Gastrocnemius medialis (tissue), 4 donors: Measurements from ENCODE around the gene PIKFYVE. TPM values are rescaled to one million over a fixed set of nuclear protein-coding genes. Genes with fewer than 3 reads are reported as not detected.
A peak's percentile ranks its signal among the peaks of the same experiment; 100 is the strongest.

Experiments
- ATAC-seq, 2 donors: fragments of 150-250 bp; one replicate each; pipeline ENCODE4 v1.9.1; 2016
- DNase-seq, 2 donors: peaks; one replicate each; pipeline ENCODE4 v3.0.0-alpha.2; 2019
- H3K27ac ChIP-seq, 4 donors: fragments of 200-600 bp; sonication (generic); 1 replicate in 1 of 4; 2 replicates in 3 of 4; pipeline ENCODE4 v1.5.1; 2016 to 2018; ENCODE audit warnings: mild to moderate bottlenecking in 2 of 4, moderate library complexity in 1 of 4
- H3K27me3 ChIP-seq, 3 donors: fragments of 200-600 bp; sonication (generic) in 2 of 3; 1 replicate in 1 of 3; 2 replicates in 2 of 3; pipeline versions ENCODE4 v1.5.1 to v1.6.0; 2016 to 2019; ENCODE audit warnings: mild to moderate bottlenecking in 1 of 3, moderate library complexity in 1 of 3
- H3K36me3 ChIP-seq, 2 donors: fragments of 200-600 bp; sonication (generic) in 1 of 2; one replicate each; pipeline ENCODE4 v1.5.1; 2017 to 2018
- H3K4me1 ChIP-seq, 2 donors: fragments of 200-600 bp; sonication (generic) in 1 of 2; one replicate each; pipeline ENCODE4 v1.5.1; 2016 to 2017; ENCODE audit warnings: mild to moderate bottlenecking in 2 of 2
- H3K4me3 ChIP-seq, 4 donors: fragments of 200-600 bp; sonication (generic) in 3 of 4; 1 replicate in 1 of 4; 2 replicates in 3 of 4; pipeline ENCODE4 v1.5.1; 2016 to 2019; ENCODE audit warnings: mild to moderate bottlenecking in 2 of 4
- H3K9me3 ChIP-seq, 3 donors: fragments of 200-600 bp; sonication (generic) in 2 of 3; 1 replicate in 1 of 3; 2 replicates in 2 of 3; pipeline ENCODE4 v1.5.1; 2016 to 2019
- POLR2A ChIP-seq, 2 donors: fragments of 450-650 bp; IDR thresholded peaks; one replicate each; pipeline ENCODE4 v1.6.1; 2017; ENCODE audit warnings: antibody characterized with exemption in 2 of 2, mild to moderate bottlenecking in 2 of 2, moderate library complexity in 2 of 2
- in situ Hi-C, 4 donors: fragments of 200-750 bp; cut with MboI; loops; one replicate each; pipeline versions ENCODE4 v1.15.0 to v1.8.0; 2017; ENCODE audit warnings: low sequenced_read_pairs in 4 of 4
- intact Hi-C: fragments of 100-400 bp; cut with DNase I; formaldehyde crosslinking; loops from one replicate; pipeline ENCODE4 v1.15.1; 2023; ENCODE audit warnings: low total_unique reads
- total RNA-seq, 4 donors: library from RNA; depleted of rRNA; stranded (reverse); fragments of >200 nt; gene quantifications; one replicate each; pipeline versions ENCODE4 v1.1.0 to v1.2.3, GENCODE V29; 2016
- TF ChIP-seq, protein P1 (sequence below), 5 experiments: fragments of 450-650 bp in 3 of 5; fragments of 200-600 bp in 2 of 5; sonication (generic) in 2 of 5; IDR thresholded peaks in 4 of 5; conservative IDR thresholded peaks in 1 of 5; 1 replicate in 4 of 5; 2 replicates in 1 of 5; pipeline ENCODE4 v1.5.1; 2016 to 2019; ENCODE audit warnings: antibody characterized with exemption in 5 of 5, mild to moderate bottlenecking in 3 of 5, moderate library complexity in 3 of 5

The PIKFYVE gene
- total RNA-seq, 4 donors from 2014 or later = 14.0 to 23.9 (median 17.9) TPM

- H3K36me3 ChIP-seq = peaks cover 0 to 61% of the 10 kb centered on the region in 2 donors
- no peaks in the 10 kb centered on the region for H3K9me3 ChIP-seq
- H3K4me1 ChIP-seq = no peaks in the 10 kb centered on the region
- no peaks in the 10 kb centered on the region for H3K27me3 ChIP-seq
- H3K4me3 ChIP-seq = no peak overlapping the region
- DNase-seq (no peak), ATAC-seq (no peak)
- intact Hi-C loops = no loop called here
- in situ Hi-C loops = no loop called here
- TF ChIP-seq, protein P1, sequence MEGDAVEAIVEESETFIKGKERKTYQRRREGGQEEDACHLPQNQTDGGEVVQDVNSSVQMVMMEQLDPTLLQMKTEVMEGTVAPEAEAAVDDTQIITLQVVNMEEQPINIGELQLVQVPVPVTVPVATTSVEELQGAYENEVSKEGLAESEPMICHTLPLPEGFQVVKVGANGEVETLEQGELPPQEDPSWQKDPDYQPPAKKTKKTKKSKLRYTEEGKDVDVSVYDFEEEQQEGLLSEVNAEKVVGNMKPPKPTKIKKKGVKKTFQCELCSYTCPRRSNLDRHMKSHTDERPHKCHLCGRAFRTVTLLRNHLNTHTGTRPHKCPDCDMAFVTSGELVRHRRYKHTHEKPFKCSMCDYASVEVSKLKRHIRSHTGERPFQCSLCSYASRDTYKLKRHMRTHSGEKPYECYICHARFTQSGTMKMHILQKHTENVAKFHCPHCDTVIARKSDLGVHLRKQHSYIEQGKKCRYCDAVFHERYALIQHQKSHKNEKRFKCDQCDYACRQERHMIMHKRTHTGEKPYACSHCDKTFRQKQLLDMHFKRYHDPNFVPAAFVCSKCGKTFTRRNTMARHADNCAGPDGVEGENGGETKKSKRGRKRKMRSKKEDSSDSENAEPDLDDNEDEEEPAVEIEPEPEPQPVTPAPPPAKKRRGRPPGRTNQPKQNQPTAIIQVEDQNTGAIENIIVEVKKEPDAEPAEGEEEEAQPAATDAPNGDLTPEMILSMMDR (IDR thresholded peaks at IDR 0.05 in 4 of 5, conservative IDR thresholded peaks at IDR 0.05 in 1 of 5) = no peak
- no peak for TF ChIP-seq POLR2A (IDR thresholded peaks at IDR 0.05)
- H3K27ac ChIP-seq = no peak overlapping the region
Observed at GRCh38 chr2:208304157-208304556, 38.1 kb downstream of the PIKFYVE start.

DNA sequence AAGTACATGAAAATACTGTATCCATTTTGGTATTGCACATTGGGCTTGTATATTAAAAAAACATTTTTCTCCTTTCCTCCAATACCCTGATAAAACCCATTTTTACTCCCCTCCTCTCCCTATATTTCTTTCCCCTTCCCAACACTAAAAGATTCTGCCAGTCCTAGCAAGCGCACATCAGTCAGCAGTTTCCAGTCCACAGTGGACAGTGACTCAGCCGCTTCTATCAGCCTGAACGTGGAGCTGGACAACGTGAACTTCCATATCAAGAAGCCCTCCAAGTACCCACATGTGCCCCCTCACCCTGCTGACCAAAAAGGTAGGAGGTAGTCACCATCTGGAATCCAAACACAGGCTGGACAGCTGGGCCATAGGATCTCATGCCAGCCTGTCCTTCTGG is 38.6 kb downstream of the PIKFYVE start:
- in situ Hi-C loops (no loop called here), intact Hi-C loops (no loop called here)
- ATAC-seq (no peak), DNase-seq (no peak)
- no peak for TF ChIP-seq POLR2A (IDR thresholded peaks at IDR 0.05)
- TF ChIP-seq, protein P1 (IDR thresholded peaks at IDR 0.05 in 4 of 5, conservative IDR thresholded peaks at IDR 0.05 in 1 of 5) = no peak
- no peaks in the 10 kb centered on the region for H3K9me3 ChIP-seq
- H3K27me3 ChIP-seq = no peaks in the 10 kb centered on the region
- no peak overlapping the region for H3K27ac ChIP-seq
- peaks cover 0 to 57% of the 10 kb centered on the region in 2 donors for H3K36me3 ChIP-seq
- H3K4me1 ChIP-seq = no peaks in the 10 kb centered on the region
- H3K4me3 ChIP-seq = no peak overlapping the region

- in situ Hi-C loops (no loop called here), intact Hi-C loops (no loop called here)
- Histone ChIP-seq H3K27ac (no peak overlapping the region), H3K27me3 (no peaks in the 10 kb centered on the region), H3K4me3 (no peak overlapping the region), H3K9me3 (no peaks in the 10 kb centered on the region), H3K4me1 (no peaks in the 10 kb centered on the region), H3K36me3 (peaks cover 0 to 47% of the 10 kb centered on the region in 2 donors)
- TF ChIP-seq, protein P1 (IDR thresholded peaks at IDR 0.05 in 4 of 5, conservative IDR thresholded peaks at IDR 0.05 in 1 of 5) = no peak
- no peak for TF ChIP-seq POLR2A (IDR thresholded peaks at IDR 0.05)
- ATAC-seq (no peak), DNase-seq (no peak)
Observed at GRCh38 chr2:208306291-208306690, 40.2 kb downstream of the PIKFYVE start.

DNA sequence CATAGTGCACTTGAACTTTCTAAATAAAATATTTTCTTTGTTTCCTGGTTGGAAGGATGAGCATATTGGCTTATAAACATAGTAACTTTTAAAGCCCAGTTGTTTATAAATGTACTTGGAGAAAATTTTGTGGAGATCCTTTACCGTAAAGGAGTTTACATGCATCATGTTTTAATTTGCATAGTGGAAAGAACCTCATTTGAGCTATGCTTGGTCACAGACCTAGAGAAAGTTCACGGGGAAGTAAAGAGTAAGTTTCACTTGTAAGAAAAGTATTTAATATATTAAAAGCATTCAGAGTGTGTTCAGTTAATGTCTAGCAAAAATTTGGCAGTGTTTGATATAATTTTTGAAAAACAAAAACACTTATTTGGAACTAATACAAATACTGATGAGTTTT is 45.3 kb downstream of the PIKFYVE start:
- intact Hi-C loops = no loop called here
- H3K4me1 ChIP-seq = peaks cover 4 to 10% of the 10 kb centered on the region in 2 donors
- no peak for TF ChIP-seq POLR2A (IDR thresholded peaks at IDR 0.05)
- TF ChIP-seq, protein P1 (IDR thresholded peaks at IDR 0.05 in 4 of 5, conservative IDR thresholded peaks at IDR 0.05 in 1 of 5) = no peak
- H3K36me3 ChIP-seq = peaks cover 0 to 9% of the 10 kb centered on the region in 2 donors
- ATAC-seq = no peak
- no peaks in the 10 kb centered on the region for H3K9me3 ChIP-seq
- no peak overlapping the region for H3K27ac ChIP-seq
- H3K4me3 ChIP-seq = no peak overlapping the region
- no peaks in the 10 kb centered on the region for H3K27me3 ChIP-seq
- in situ Hi-C loops = no loop called here
- DNase-seq = no peak

- Histone ChIP-seq H3K27ac (peak overlapping the region in 2 of 4 donors; percentile 3 to 4), H3K4me1 (peaks cover 4 to 10% of the 10 kb centered on the region in 2 donors), H3K36me3 (peaks cover 0 to 9% of the 10 kb centered on the region in 2 donors), H3K4me3 (no peak overlapping the region), H3K27me3 (no peaks in the 10 kb centered on the region), H3K9me3 (no peaks in the 10 kb centered on the region)
- ATAC-seq = no peak
- intact Hi-C loops (no loop called here), in situ Hi-C loops (no loop called here)
- TF ChIP-seq, protein P1 (IDR thresholded peaks at IDR 0.05 in 4 of 5, conservative IDR thresholded peaks at IDR 0.05 in 1 of 5) = no peak
- no peak for TF ChIP-seq POLR2A (IDR thresholded peaks at IDR 0.05)
- no peak for DNase-seq
Observed at GRCh38 chr2:208311954-208312353, 45.9 kb downstream of the PIKFYVE start.
